PC-9 (cell line): ENCODE results near the gene NMRAL1. TPM values are rescaled to one million over a fixed set of nuclear protein-coding genes. Genes with fewer than 3 reads are reported as not detected.

Experiments used
- BruUV-seq: library from RNA; stranded (reverse); fragments of 400-500 nt; replicated peaks from 2 replicates; lab custom pipeline; 2021; lab: Mats Ljungman, UMichigan
- CTCF ChIA-PET: fragments of 300-600 bp; sonication (Branson Sonifier 250); formaldehyde crosslinking; loops from one replicate; lab custom pipeline; 2022; ENCODE audit warnings: antibody characterized with exemption; lab: Charles Lee
- POLR2A ChIA-PET: fragments of 300-600 bp; sonication (Branson Sonifier 250); formaldehyde crosslinking; loops from one replicate; lab custom pipeline; 2022; ENCODE audit warnings: antibody characterized with exemption; ENCODE audit not compliant: unreplicated experiment; lab: Charles Lee
- DNase-seq, 2 experiments: peaks; one replicate each; pipeline versions ENCODE4 v3.0.0 to v3.0.0-alpha.2; 2015 to 2022; ENCODE audit warnings: mixed read lengths in 1 of 2
- H2AFZ ChIP-seq: fragments of 200-600 bp; sonication (generic); 2 replicates; pipeline ENCODE4 v1.8.1; 2017; ENCODE audit warnings: antibody characterized with exemption
- H3F3A ChIP-seq: fragments of 200-600 bp; sonication (generic); 2 replicates; pipeline ENCODE4 v1.8.1; 2017; ENCODE audit warnings: antibody characterized with exemption, mild to moderate bottlenecking, low read depth; ENCODE audit not compliant: insufficient read depth
- H3K27ac ChIP-seq: fragments of 200-600 bp; sonication (generic); 2 replicates; pipeline ENCODE4 v1.6.1; 2016; ENCODE audit warnings: mixed run types
- H3K27me3 ChIP-seq: fragments of 200-600 bp; sonication (generic); 2 replicates; pipeline ENCODE4 v1.6.1; 2016; ENCODE audit warnings: low read depth, mixed run types; ENCODE audit not compliant: insufficient read depth
- H3K36me3 ChIP-seq: fragments of 200-600 bp; sonication (generic); 2 replicates; pipeline ENCODE4 v1.6.1; 2016; ENCODE audit warnings: low read depth, mixed run types
- H3K4me1 ChIP-seq: fragments of 200-600 bp; sonication (generic); replicated peaks from 2 replicates; pipeline ENCODE4 v1.6.1; 2016; ENCODE audit warnings: mixed run types; ENCODE audit not compliant: insufficient read depth
- H3K4me2 ChIP-seq: fragments of 200-600 bp; sonication (generic); 2 replicates; pipeline ENCODE4 v1.6.1; 2017; ENCODE audit warnings: mixed run types
- H3K4me3 ChIP-seq: fragments of 200-600 bp; sonication (generic); 2 replicates; pipeline ENCODE4 v1.6.1; 2016; ENCODE audit warnings: mixed run types
- H3K79me2 ChIP-seq: fragments of 200-600 bp; sonication (generic); 2 replicates; pipeline ENCODE4 v1.6.1; 2017; ENCODE audit warnings: low read depth, mixed run types
- H3K9me2 ChIP-seq: fragments of 200-600 bp; sonication (generic); 2 replicates; pipeline ENCODE4 v1.8.1; 2017; ENCODE audit warnings: mild to moderate bottlenecking; ENCODE audit not compliant: insufficient read depth
- H3K9me3 ChIP-seq: fragments of 200-600 bp; sonication (generic); 2 replicates; pipeline ENCODE4 v1.8.1; 2016; ENCODE audit warnings: low read depth; ENCODE audit not compliant: insufficient read depth
- H4K20me1 ChIP-seq: fragments of 200-600 bp; sonication (generic); 2 replicates; pipeline ENCODE4 v1.8.1; 2017; ENCODE audit not compliant: insufficient read depth
- CTCF ChIP-seq: fragments of 200-600 bp; sonication (generic); conservative IDR thresholded peaks from 2 replicates; pipeline ENCODE4 v1.6.1; 2017; ENCODE audit warnings: mixed run types, antibody characterized with exemption, mild to moderate bottlenecking, moderate library complexity
- EZH2 ChIP-seq: fragments of 200-600 bp; sonication (generic); IDR thresholded peaks from 2 replicates; pipeline ENCODE4 v1.8.0; 2017; ENCODE audit warnings: antibody characterized with exemption, low read depth
- intact Hi-C: fragments of 100-400 bp; cut with micrococcal nuclease; formaldehyde crosslinking; loops from one replicate; pipeline ENCODE4 v1.10.0; 2022; ENCODE audit not compliant: unreplicated experiment
- total RNA-seq: library from RNA; stranded (reverse); gene quantifications from 2 replicates; pipeline ENCODE4 v1.2.3, GENCODE V29; 2021

The NMRAL1 gene
- total RNA-seq, 1 experiment from 2014 or later: 118 TPM

GRCh38 chr16:4450931-4451519 is 23.4 kb downstream of the NMRAL1 start:
- no peaks in the 10 kb centered on the region for H3K9me3 ChIP-seq
- no peaks in the 10 kb centered on the region for H3K4me1 ChIP-seq
- no peak for DNase-seq
- H3K4me2 ChIP-seq: no peak overlapping the region
- H4K20me1 ChIP-seq: peaks cover 9% of the 10 kb centered on the region
- H3K27ac ChIP-seq: no peak overlapping the region
- no peaks in the 10 kb centered on the region for H3K27me3 ChIP-seq
- H3K4me3 ChIP-seq: no peak overlapping the region
- no peaks in the 10 kb centered on the region for H3K79me2 ChIP-seq
- H3F3A ChIP-seq: peaks cover 6% of the 10 kb centered on the region; the same call in 1 of the 2 replicates
- no TSS peak for BruUV-seq
- TF ChIP-seq EZH2: no peak
- no peak for TF ChIP-seq CTCF
- intact Hi-C loops: no loop called here
- peaks cover 13% of the 10 kb centered on the region; the same call in 1 of the 2 replicates for H3K36me3 ChIP-seq
- no peak overlapping the region for H2AFZ ChIP-seq
- ChIA-PET CTCF (interaction anchor here (0.6 kb wide), 1 partner anchor 21 kb away, joined by 4 read pairs; no protein-coding TSS in a partner anchor), POLR2A (no interaction called here)
- H3K9me2 ChIP-seq: no peaks in the 10 kb centered on the region

DNA sequence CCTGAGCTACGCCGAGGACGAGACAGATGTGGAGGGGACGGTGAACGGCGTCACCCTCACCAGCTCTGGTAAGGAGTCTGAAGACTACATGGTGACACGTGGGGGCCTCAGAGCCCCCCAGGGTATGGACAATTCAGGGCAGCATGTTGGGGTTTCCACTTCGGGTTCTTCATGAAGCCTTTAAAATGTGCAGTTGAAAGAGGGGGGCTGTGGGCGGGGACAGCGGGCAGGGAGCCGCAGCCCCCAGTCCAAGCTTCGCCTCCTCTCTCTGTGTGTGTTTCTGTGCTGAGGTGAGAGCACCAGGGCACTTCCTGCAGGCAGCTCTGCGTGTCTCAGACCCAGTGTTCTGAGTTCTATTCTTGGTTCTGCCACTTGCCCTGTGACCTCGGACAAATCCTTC is 24.0 kb downstream of the NMRAL1 start:
- peaks cover 9% of the 10 kb centered on the region for H4K20me1 ChIP-seq
- no peaks in the 10 kb centered on the region for H3K4me1 ChIP-seq
- ChIA-PET CTCF (no interaction called here), POLR2A (no interaction called here)
- no peaks in the 10 kb centered on the region for H3K79me2 ChIP-seq
- no peaks in the 10 kb centered on the region for H3K9me2 ChIP-seq
- TF ChIP-seq EZH2 (no peak), CTCF (no peak)
- no peak overlapping the region for H2AFZ ChIP-seq
- H3K4me3 ChIP-seq: no peak overlapping the region
- no TSS peak for BruUV-seq
- intact Hi-C loops: no loop called here
- no peak for DNase-seq
- H3K9me3 ChIP-seq: no peaks in the 10 kb centered on the region
- no peaks in the 10 kb centered on the region; the same call in 1 of the 2 replicates for H3F3A ChIP-seq
- no peak overlapping the region for H3K4me2 ChIP-seq
- H3K27ac ChIP-seq: no peak overlapping the region
- peaks cover 13% of the 10 kb centered on the region; the same call in 1 of the 2 replicates for H3K36me3 ChIP-seq
- no peaks in the 10 kb centered on the region for H3K27me3 ChIP-seq

GRCh38 chr16:4443986-4444385 is 30.4 kb downstream of the NMRAL1 start:
- no TSS peak for BruUV-seq
- POLR2A ChIA-PET: no interaction called here
- peaks cover 29% of the 10 kb centered on the region for H3K36me3 ChIP-seq

More at GRCh38 chr16:4443986-4444385, 30.4 kb downstream of the NMRAL1 start:
- DNase-seq: no peak
- TF ChIP-seq EZH2 (no peak), CTCF (no peak)
- Histone ChIP-seq H2AFZ (no peak overlapping the region), H3K79me2 (no peaks in the 10 kb centered on the region), H4K20me1 (peaks cover 5% of the 10 kb centered on the region), H3K27me3 (no peaks in the 10 kb centered on the region), H3K4me3 (no peak overlapping the region), H3K27ac (no peak overlapping the region), H3K4me2 (no peak overlapping the region), H3K9me3 (no peaks in the 10 kb centered on the region), H3K4me1 (no peaks in the 10 kb centered on the region), H3K9me2 (no peaks in the 10 kb centered on the region), H3F3A (no peaks in the 10 kb centered on the region)
- intact Hi-C loops: no loop called here
- CTCF ChIA-PET: interaction anchor here (0.7 kb wide), 1 partner anchor 49 kb away, joined by 3 read pairs; no protein-coding TSS in a partner anchor
